Fibroblast of skin of left quadriceps (primary cell): ENCODE data around the gene SAFB2.
A peak's percentile ranks its signal among the peaks of the same experiment; 100 is the strongest.
"Not testable (repeated sequence)": the region's sequence is repeated elsewhere in the genome, so short reads cannot be mapped to it uniquely, and the experiment has no call there.

Experiments
- DNase-seq, 2 experiments: peaks; one replicate each; pipeline ENCODE4 v3.0.0-alpha.2; 2013; ENCODE audit warnings: low read depth in 2 of 2

The SAFB2 gene

GRCh38 chr19:5632657-5633056 lies 10.1 kb upstream of the SAFB2 start:
- DNase-seq, result no peak

GRCh38 chr19:5632241-5632612 lies 9.7 kb upstream of the SAFB2 start:
- DNase-seq, result no peak

GRCh38 chr19:5631567-5632240 lies 9.1 kb upstream of the SAFB2 start:
- no peak for DNase-seq

- DNase-seq, result no peak
Measured at GRCh38 chr19:5628919-5629481, 6.4 kb upstream of the SAFB2 start.

- DNase-seq, result no peak
Measured at GRCh38 chr19:5628461-5628860, 5.9 kb upstream of the SAFB2 start.

GRCh38 chr19:5627395-5627904 lies 4.9 kb upstream of the SAFB2 start:
- DNase-seq, result peak; percentile 12 to 16

GRCh38 chr19:5625641-5626040 lies 3.1 kb upstream of the SAFB2 start:
- no peak for DNase-seq

GRCh38 chr19:5624741-5625278 lies 2.2 kb upstream of the SAFB2 start:
- no peak for DNase-seq

- DNase-seq, result no peak
Measured at GRCh38 chr19:5624018-5624663, 1.6 kb upstream of the SAFB2 start.

- DNase-seq, result no peak
Measured at GRCh38 chr19:5623397-5624017, 931 bp upstream of the SAFB2 start.

GRCh38 chr19:5621945-5622464 lies 571 bp downstream of the SAFB2 start:
- DNase-seq, result no peak

GRCh38 chr19:5621311-5621944 lies 1.1 kb downstream of the SAFB2 start:
- no peak for DNase-seq

- no peak for DNase-seq
Measured at GRCh38 chr19:5619946-5620345, 2.6 kb downstream of the SAFB2 start.

GRCh38 chr19:5618591-5618990 lies 4.0 kb downstream of the SAFB2 start:
- no peak for DNase-seq

GRCh38 chr19:5617080-5617479 lies 5.5 kb downstream of the SAFB2 start:
- DNase-seq, result no peak

GRCh38 chr19:5615756-5616327 lies 6.7 kb downstream of the SAFB2 start:
- peak in 1 of 2 experiments; percentile 12 for DNase-seq

- no peak for DNase-seq
Measured at GRCh38 chr19:5612891-5613865, 9.4 kb downstream of the SAFB2 start.

- no peak for DNase-seq
Measured at GRCh38 chr19:5609881-5610448, 12.6 kb downstream of the SAFB2 start.

- DNase-seq, result not testable (repeated sequence)
Measured at GRCh38 chr19:5608766-5609165, 13.8 kb downstream of the SAFB2 start.

GRCh38 chr19:5608291-5608690 lies 14.3 kb downstream of the SAFB2 start:
- no peak for DNase-seq
